GM12875 (cell line): ENCODE measurements around the gene ECEL1.
A peak's percentile ranks its signal among the peaks of the same experiment; 100 is the strongest.

Source experiments
- H3K4me3 ChIP-seq: one replicate; pipeline ENCODE4 v1.5.1; 2011; ENCODE audit warnings: low read depth, low read length, control low read depth
- TF ChIP-seq, protein P1 (sequence below): IDR thresholded peaks from 2 replicates; pipeline ENCODE4 v1.5.1; 2011; ENCODE audit warnings: low read depth, mild to moderate bottlenecking, control low read depth, inconsistent platforms, low read length, moderate library complexity, borderline replicate concordance; ENCODE audit not compliant: insufficient read depth

The ECEL1 gene

DNA sequence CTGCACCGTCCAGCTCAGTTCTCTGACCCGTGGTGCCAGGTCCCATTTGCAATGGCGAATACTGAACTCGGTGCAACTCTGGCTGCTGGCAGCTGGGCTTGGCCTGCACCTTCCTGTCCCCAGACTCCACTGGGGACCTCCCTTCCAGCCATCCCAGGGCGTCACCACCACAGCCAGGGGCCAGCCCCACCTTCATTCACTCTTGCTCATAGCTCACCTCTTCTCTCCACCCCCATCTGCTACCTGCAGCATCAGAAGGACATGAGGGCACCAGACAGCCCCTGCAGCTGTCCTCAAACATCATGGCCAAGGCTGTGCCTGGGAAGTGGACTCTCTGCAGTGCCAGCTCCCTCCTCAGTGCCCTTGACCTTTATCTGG, 47.9 kb downstream of the ECEL1 start:
- no peak overlapping the region for H3K4me3 ChIP-seq
- TF ChIP-seq, protein P1, sequence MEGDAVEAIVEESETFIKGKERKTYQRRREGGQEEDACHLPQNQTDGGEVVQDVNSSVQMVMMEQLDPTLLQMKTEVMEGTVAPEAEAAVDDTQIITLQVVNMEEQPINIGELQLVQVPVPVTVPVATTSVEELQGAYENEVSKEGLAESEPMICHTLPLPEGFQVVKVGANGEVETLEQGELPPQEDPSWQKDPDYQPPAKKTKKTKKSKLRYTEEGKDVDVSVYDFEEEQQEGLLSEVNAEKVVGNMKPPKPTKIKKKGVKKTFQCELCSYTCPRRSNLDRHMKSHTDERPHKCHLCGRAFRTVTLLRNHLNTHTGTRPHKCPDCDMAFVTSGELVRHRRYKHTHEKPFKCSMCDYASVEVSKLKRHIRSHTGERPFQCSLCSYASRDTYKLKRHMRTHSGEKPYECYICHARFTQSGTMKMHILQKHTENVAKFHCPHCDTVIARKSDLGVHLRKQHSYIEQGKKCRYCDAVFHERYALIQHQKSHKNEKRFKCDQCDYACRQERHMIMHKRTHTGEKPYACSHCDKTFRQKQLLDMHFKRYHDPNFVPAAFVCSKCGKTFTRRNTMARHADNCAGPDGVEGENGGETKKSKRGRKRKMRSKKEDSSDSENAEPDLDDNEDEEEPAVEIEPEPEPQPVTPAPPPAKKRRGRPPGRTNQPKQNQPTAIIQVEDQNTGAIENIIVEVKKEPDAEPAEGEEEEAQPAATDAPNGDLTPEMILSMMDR, result no peak

DNA sequence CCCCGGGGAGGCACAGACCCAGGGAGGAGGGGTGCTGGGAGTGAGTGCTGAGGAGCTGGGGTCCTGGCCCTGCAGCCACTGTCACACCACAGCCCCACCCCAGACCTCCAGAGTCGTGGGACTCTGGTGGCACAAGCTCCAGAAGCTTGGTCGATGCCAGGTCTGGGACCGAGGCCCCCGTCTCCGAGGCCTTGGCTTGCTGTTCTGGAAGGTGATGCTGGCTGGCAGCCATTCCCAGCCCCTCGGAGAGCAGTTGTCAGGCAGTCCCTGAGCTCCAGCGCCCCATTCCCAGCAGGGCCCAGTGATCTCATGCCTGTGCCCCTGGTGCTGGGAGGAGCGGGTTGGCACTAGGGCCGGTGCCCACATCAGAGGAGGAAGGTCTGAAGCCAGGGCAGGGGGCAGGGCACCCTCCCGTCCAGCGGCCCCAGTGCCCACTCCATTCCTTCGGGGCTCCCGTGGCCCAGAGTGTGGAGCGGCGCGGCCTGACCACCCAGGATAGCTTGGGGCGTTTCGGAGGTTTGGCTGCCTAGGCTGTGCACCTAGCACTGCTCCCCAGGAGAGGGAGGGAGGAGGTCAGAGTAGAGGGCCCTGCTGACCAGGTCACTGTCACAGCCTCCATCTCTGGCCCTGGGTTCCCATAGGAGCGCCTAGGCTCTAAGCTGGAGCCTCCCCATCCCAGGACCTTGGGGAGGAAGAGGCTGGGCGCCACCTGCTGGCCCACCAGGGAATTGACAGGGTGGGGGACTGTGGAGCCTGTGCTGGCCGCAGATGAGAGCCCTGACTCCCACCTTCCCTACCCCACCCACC, 48.5 kb downstream of the ECEL1 start:
- TF ChIP-seq, protein P1, result peak; percentile 42; the same call in 1 of the 2 replicates
- H3K4me3 ChIP-seq, result no peak overlapping the region

DNA sequence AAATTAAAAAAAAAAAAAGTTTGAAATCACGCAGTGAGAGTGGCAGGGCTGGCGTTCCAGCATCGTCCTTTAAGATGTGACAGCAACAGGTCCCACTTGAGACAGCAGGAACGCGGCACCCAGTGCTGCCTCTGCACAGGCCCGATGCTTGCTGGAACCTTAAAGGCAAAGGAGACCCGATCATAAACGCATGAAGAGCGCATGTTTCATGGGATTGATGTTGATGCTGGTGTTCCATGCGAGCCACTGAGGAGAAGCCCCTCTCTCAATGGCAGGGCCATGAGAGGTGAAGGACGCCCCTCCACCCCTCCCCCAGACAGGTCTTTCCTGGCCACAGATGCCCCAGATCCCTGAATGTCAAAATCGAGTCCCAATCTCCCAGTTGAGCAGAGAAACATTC, 49.5 kb downstream of the ECEL1 start:
- TF ChIP-seq, protein P1, result no peak

DNA sequence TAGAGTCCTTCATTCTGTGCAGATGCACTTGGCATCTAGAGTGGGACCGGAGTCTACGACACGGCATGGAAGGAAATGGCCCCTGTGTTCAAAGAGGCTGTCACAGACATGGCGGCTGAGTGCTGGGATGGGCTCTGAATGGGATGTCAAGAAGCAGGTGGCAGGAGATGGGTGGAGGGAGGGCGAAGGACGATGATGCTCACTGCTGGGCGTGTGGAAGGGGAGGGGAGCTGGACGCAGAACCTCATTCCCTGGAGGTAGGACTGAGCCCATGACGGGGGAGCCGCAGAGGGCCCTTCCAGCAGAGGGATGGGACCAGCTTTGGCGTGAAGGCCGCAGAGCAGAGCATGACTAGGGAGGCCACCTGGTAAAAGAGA, 50.5 kb downstream of the ECEL1 start:
- TF ChIP-seq, protein P1, result no peak
- no peak overlapping the region for H3K4me3 ChIP-seq

More for the DNA sequence above, 49.5 kb downstream of the ECEL1 start:
- no peak overlapping the region for H3K4me3 ChIP-seq

DNA sequence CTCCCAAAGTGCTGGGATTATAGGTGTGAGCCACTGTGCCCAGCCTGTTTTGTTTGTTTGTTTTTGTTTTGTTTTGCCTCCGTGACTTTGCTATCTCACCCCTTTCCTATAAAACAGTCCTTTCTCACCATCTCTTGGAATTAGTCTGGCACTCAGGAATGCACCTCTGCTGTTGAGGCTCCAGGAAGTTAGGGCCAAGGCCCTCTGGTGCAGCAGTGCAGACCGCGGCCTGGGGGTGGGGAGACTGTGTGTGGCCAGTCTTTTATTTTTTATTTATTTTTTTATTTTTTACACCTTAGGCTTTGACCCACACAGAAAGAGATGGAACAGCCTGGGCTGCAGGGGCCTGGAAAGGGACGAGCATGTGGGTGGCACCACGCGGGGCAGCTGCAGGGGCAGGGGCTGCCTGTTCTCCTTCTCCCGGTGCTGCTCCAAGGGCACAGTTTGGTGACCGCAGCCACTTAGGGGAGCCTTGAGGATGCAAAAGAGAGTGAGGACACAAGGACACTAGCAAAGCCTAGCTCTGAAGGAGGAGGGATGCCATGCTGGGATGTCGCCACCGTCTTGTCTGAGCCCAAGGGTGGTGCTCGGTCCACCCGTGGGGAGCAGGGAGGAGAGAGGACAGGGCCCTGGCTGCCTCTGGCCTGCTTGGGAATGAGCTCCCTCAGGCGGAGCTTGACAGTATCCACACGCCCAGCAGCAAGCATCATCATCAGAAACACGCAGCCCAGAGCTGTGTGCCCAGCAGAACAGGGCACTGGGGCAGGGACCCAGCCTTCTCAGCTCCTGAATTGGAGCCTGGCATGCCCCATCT, 51.0 kb downstream of the ECEL1 start:
- no peak overlapping the region for H3K4me3 ChIP-seq
- TF ChIP-seq, protein P1, result no peak

DNA sequence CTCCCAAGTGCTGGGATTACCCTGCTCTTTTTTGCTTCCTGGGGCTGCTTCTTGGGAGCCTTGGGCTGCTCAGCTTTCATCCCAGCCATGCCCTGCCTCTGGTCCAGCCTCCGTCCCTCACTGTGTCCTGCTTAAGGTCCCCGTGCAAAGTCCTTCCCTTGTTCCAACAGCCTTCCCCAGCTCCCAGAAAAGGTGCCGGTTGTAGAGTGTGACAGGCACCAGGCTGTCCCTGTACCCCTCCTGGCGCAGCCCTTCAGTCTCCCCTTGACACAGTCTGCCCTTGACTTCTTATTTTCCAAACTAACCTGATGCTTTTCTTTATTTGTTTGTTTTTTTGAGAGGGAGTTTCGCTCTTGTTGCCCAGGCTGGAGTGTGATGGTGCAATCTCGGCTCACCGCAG, 51.8 kb downstream of the ECEL1 start:
- TF ChIP-seq, protein P1, result no peak

DNA sequence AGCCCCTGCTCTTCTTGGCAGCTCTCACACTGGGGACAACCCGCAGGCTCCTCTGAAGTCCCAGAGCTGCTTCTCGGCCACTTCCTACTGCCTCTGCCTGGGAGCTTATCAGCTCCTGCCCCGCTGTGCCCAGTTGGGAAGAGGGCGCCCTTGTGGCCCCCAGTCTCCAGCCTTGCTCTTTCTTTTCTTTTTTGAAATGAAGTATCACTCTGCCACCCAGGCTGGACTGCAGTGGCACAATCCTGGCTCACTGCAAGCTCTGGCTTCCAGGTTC, 52.3 kb downstream of the ECEL1 start:
- H3K4me3 ChIP-seq, result no peak overlapping the region
- TF ChIP-seq, protein P1, result no peak

More for the DNA sequence above, 51.8 kb downstream of the ECEL1 start:
- no peak overlapping the region for H3K4me3 ChIP-seq
